Frontal cortex (tissue), 4 donors: ENCODE results near the gene AKAP12. TPM values are rescaled to one million over a fixed set of nuclear protein-coding genes. Genes with fewer than 3 reads are reported as not detected.
"Not testable (repeated sequence)": the region's sequence is repeated elsewhere in the genome, so short reads cannot be mapped to it uniquely, and the experiment has no call there.

Experiments
- DNase-seq, 2 donors: peaks; one replicate each; pipeline ENCODE4 v3.0.0; 2012; ENCODE audit warnings: low spot score in 2 of 2
- FAIRE-seq: peaks from 2 replicates; lab custom pipeline; 2012; peaks lifted over from hg19 to GRCh38; lab: Jason Lieb, UNC
- total RNA-seq: library from RNA; depleted of rRNA; stranded (reverse); fragments of >200 nt; gene quantifications from one replicate; pipeline ENCODE4 v1.2.3, GENCODE V29; 2014
- donor health status: control.
- donor health status: control.
- donor health status: control.

The AKAP12 gene
- total RNA-seq, 1 donor from 2014 or later, result 40.4 TPM

GRCh38 chr6:151372164-151372563 is 132.4 kb downstream of the AKAP12 start:
- FAIRE-seq (no peak), DNase-seq (no peak)

GRCh38 chr6:151374036-151374683 is 134.4 kb downstream of the AKAP12 start:
- DNase-seq (no peak), FAIRE-seq (no peak)

GRCh38 chr6:151375833-151376232 is 136.1 kb downstream of the AKAP12 start:
- FAIRE-seq (no peak), DNase-seq (no peak)

- DNase-seq, result no peak
- FAIRE-seq, result no peak
Observed at GRCh38 chr6:151376440-151376839, 136.7 kb downstream of the AKAP12 start.

GRCh38 chr6:151377095-151377494 is 137.3 kb downstream of the AKAP12 start:
- no peak for FAIRE-seq
- no peak for DNase-seq

GRCh38 chr6:151379933-151380847 is 140.4 kb downstream of the AKAP12 start:
- FAIRE-seq, result no peak
- no peak for DNase-seq

- FAIRE-seq (no peak), DNase-seq (no peak)
Observed at GRCh38 chr6:151380848-151381205, 141.1 kb downstream of the AKAP12 start.

- DNase-seq (no peak), FAIRE-seq (no peak)
Observed at GRCh38 chr6:151381722-151382121, 142.0 kb downstream of the AKAP12 start.

- DNase-seq, FAIRE-seq: not testable (repeated sequence)
Observed at GRCh38 chr6:151382631-151383030, 142.9 kb downstream of the AKAP12 start.

- no peak for DNase-seq
- FAIRE-seq, result no peak
Observed at GRCh38 chr6:151384151-151384550, 144.4 kb downstream of the AKAP12 start.

GRCh38 chr6:151385177-151385576 is 145.4 kb downstream of the AKAP12 start:
- no peak for DNase-seq
- no peak for FAIRE-seq

- FAIRE-seq, result no peak
- no peak for DNase-seq
Observed at GRCh38 chr6:151387175-151387970, 147.6 kb downstream of the AKAP12 start.

- no peak for DNase-seq
- no peak for FAIRE-seq
Observed at GRCh38 chr6:151388236-151388635, 148.5 kb downstream of the AKAP12 start.

- no peak for DNase-seq
- FAIRE-seq, result no peak
Observed at GRCh38 chr6:151388997-151389617, 149.3 kb downstream of the AKAP12 start.

GRCh38 chr6:151389618-151390275 is 150.0 kb downstream of the AKAP12 start:
- DNase-seq, result peak; percentile 32 to 39
- no peak for FAIRE-seq

GRCh38 chr6:151390276-151390850 is 150.6 kb downstream of the AKAP12 start:
- no peak for FAIRE-seq
- peak; percentile 94 to 96 for DNase-seq

GRCh38 chr6:151390851-151391470 is 151.2 kb downstream of the AKAP12 start:
- FAIRE-seq, result no peak
- DNase-seq, result peak; percentile 61 to 83

GRCh38 chr6:151391471-151392413 is 152.0 kb downstream of the AKAP12 start, which contains the start of gene ZBTB2:
TSS of gene ZBTB2 (minus strand) at chr6:151391559. CDS start at chr6:151373637, 17,922 bp downstream.
- DNase-seq (peak; percentile 67 to 78), FAIRE-seq (no peak)
